HL-60/S4 treated with phorbol 12-myristate 13-acetate at 8.2 ng/mL for 4 days and 3 days (cell line): ENCODE data around the gene CFL1.

Source experiments
- in situ Hi-C: fragments of 300-500 bp; cut with MboI; formaldehyde crosslinking; loops from 2 replicates; pipeline ENCODE4 v1.15.0; 2022; ENCODE audit warnings: low sequenced_read_pairs

The CFL1 gene

GRCh38 chr11:65857853-65858680, at the start of gene CFL1:
Gene CFL1 (minus strand): TSS chr11:65858180. CDS start chr11:65858099, 81 bp downstream.
- in situ Hi-C loops, result no loop called here

- in situ Hi-C loops, result no loop called here
Observed at GRCh38 chr11:65906602-65907001, 48.6 kb upstream of the CFL1 start.

GRCh38 chr11:65903715-65904114, 45.7 kb upstream of the CFL1 start:
- in situ Hi-C loops, result no loop called here

DNA sequence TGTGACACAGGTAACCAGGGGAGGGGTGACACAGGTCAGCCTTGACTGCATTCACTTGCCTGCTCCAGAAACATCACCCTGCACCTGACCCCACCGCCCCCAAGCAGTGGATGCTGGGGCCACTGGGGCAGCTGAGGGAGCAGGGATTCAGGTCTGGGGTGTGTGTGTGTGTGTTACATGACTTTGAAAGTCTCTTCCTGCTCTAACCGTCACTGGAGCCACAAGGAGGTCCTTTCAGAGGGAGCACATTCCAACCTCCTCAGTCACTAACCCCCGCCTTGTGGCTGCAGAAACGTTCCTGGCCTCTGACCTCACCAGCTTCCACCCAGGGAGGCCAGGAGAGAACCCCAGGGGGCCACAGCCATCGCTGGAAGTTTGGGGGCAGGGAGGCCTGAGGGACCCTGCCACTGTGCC, 45.1 kb upstream of the CFL1 start:
- in situ Hi-C loops, result no loop called here

DNA sequence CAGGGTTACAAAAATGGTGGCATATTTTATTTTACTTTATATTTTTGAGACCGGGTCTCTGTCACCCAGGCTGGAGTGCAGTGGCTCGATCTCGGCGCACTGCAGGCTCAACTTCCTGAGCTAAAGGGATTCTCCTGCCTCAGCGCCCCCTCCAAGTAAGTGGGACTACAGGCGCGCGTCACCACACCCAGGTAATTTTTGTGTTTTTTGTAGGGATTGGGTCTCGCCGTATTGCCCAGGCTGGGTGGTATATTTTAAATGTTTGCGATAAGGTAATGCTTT, 42.9 kb upstream of the CFL1 start:
- in situ Hi-C loops, result no loop called here

DNA sequence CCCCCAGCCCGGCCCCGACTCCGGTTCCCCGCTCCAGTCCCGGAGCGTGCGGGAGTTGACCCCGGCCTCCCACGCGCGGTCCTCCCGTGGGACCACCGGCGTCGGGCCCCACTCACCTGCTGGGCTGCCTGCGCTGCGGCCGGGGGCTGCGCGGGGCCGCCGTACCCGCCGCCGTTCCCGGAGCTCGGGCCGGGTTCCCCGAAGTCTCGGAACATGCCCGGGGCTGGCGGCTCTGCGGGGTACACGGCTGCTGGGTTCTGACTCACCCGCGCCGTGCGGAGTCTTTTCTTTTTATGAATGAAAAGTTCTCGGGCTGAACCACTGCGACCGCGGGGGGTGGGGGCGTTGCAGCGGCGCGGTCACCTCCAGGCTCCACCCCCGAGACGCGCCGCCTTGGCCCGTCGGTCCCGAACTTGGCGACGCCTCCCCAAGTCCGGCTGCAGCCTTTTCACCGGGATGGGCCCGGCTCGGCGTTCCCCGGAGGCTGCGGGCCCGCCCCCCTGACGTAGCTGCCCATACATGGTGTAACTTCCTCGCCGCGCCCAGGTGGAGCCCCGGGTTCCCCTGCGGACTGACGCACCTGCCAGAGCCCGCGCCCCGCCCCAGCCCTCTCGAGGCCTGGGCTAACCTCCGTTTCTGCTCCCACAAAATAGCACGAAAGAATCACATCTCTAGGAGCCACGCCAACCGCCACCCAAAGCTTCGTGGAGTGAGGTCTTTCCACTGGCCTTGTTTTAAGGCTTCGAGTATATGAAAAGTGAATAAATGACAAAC, 42.3 kb upstream of the CFL1 start, which contains the start of gene FOSL1:
TSS of gene FOSL1 (minus strand) at position 264 of the 774 bp plus-strand sequence. CDS start at position 215, 49 bp downstream.
- in situ Hi-C loops, result no loop called here

- in situ Hi-C loops, result loop anchor here (25.0 kb wide), 1 partner anchor 88 kb away; no protein-coding TSS in a partner anchor
Observed at GRCh38 chr11:65899356-65900124, 41.6 kb upstream of the CFL1 start.

DNA sequence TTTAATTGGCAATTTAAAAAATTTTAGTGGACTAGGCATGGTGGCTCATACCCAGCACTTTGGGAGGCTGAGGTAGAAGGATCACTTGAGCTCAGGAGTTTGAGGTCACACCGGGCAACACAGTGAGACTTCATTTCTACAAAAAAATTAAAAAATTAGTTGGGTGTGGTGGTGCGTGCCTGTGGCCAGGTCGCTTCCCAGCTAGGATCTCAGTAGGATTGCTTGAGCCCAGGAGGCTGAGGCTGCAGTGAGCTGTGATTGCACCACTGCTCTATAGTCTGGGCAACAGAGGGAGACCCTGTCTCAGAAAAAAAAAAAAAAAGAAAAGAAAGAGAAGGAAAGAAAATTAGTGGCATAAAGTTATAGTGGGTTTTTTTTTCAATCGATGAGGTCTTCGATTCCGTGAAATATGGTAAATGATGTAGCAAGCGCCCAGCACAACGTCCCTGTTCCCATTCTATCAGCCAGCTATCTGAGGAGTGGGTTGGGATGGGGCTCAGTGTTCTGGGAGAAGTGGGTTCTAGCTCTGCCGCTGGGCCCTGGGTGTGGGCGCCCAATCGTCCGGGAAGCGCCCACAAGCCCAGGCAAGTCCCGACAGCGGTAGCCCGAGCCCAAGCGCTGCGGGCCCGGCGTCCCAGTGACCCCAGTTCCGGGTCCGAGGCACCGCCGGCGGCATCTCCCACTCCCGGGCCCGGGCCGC, 40.8 kb upstream of the CFL1 start:
- in situ Hi-C loops, result loop anchor here (25.0 kb wide), 1 partner anchor 88 kb away; no protein-coding TSS in a partner anchor

DNA sequence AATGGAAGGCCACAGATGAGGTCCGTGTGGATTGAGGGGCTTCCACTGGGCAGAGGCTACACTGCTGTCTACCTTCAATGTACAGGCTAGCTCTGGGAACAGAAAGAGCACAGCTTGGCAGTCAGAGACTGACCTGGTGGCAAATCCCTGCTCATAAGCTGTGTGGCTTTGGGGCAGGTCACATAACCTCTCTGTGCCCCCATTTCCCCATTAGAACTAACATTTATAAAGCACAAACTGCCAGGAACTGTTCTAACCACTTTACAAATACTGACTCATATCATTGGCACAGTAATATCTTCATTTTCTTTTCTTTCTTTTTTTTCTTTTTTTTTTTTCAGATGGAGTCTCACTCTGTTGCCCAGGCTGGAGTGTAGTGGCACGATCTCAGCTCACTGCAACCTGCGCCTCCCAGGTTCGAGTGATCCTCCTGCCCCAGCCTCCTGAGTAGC, 39.1 kb upstream of the CFL1 start:
- in situ Hi-C loops, result loop anchor here (25.0 kb wide), 1 partner anchor 90 kb away; no protein-coding TSS in a partner anchor

DNA sequence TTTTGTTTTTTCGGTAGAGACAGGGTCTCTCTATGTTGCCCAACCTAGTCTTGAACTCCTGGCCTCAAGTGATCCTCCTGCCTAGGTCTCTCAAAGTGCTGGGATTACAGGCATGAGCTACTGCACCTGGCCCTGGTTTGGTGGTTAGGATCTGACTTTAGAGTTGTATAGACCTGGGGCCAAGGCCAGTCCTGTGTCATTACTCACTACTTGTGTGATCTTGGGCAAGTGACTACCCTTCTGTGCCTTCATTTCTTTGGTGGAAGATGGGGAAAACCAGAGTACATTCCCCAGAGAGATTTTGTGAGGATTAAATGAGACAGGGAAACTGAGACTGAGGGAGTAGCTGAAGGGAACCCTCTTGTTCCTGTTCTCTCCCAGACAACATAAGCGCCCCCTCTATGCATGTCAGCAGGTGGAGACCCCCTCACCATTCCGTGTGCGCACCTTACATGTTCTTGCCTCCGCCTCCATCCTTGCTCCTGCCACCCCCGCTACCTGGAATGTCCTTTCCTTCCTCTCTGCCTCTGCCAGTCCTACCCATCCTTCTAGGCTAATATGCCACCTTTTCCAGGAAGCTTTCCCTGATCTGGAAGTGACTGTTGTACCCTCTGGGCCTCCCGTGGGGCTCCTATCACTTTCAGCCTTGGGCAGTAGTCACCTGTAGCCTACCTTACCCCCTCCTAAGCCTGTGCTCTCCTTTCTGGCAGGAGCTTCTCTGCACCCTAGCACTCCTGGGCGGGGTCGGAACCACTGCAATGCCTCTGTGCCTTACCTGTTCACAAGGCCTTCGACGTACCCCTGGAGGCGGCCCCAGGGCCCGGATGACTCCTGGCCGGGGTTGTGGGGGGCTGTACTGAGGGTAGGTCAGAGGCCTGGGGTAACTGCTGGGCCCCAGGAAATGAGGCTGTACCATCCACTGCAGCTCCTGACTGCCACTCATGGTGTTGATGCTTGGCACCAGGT, 38.3 kb upstream of the CFL1 start:
- in situ Hi-C loops, result loop anchor here (25.0 kb wide), 1 partner anchor 91 kb away; no protein-coding TSS in a partner anchor

DNA sequence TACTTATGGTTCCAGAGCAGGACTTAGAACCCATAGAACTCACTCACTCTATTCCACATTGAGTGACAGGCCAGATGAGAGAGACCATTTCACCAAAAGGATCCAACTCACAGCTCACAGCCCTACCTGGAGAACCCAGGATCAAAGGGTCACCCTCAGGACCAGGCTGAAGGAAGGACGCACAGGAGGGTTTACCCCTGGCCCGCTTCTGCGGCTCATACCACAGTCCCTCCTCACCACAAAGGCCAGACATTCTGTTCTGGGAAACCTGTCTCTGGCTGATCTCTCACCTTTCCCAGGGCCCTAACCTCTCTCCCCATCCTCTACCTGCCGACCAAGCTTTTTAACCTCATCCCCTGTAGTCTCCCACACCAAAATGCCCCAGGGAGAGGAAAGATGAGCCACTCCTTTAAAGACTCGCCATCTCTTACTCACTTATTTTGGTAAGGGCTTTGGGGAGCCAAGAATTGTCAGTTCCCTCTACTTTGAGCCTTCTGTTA, 37.6 kb upstream of the CFL1 start:
- in situ Hi-C loops, result loop anchor here (25.0 kb wide), 1 partner anchor 92 kb away; no protein-coding TSS in a partner anchor

DNA sequence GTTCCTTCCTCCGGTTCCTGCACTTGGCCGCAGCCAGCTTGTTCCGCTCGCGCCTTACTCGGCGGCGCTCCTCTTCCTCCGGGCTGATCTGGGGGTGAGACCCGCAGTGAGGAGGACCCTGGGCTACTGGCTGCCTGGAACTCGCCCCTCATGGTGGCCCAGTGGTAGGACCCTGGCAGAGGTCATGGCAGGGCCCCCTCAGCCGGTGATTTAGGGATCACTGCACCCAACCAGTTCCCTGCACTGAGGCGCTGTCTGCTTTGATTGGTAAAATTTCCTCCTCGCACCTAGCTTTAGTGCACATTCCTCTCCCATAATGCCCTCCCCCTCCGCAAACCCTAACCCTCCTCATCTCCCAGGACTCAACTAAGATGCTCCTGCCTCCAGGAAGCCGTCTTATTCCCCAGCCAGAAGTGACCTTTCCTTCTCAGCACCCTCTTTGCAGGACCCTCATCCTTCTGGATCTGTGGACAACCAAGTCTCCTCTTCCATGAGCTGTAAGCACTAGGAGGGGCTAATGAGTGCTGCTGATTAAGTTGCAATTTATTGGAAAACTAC, 36.1 kb upstream of the CFL1 start:
- in situ Hi-C loops, result loop anchor here (25.0 kb wide), 1 partner anchor 93 kb away; no protein-coding TSS in a partner anchor

DNA sequence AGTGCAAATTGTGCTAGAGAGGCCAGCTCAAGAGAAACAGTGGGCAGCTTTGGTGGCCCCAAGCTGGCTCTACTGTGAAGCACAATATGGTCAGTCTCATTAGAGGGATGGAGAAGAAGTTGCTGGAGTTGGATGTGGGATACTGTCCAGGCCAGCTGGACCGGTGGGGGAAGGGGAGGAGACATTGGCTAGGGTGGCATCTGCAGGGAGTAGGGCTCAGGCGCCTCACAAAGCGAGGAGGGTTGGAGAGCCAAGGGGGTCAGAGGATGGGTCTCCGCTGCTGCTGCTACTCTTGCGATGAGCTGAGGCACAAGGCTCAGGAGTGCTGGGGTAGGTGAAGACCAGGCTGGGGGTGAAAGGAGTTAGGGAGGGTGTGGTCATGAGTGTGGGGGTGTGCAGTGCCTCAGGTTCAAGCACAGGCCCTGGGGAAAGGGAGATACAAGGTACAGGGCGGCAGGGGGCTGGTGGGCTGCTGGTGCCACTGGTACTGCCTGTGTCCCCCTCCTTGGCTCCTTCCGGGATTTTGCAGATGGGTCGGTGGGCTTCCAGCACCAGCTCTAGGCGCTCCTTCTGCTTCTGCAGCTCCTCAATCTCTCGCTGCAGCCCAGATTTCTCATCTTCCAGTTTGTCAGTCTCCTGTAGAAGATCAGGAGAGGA, 34.8 kb upstream of the CFL1 start:
- in situ Hi-C loops, result loop anchor here (25.0 kb wide), 1 partner anchor 95 kb away; no protein-coding TSS in a partner anchor

DNA sequence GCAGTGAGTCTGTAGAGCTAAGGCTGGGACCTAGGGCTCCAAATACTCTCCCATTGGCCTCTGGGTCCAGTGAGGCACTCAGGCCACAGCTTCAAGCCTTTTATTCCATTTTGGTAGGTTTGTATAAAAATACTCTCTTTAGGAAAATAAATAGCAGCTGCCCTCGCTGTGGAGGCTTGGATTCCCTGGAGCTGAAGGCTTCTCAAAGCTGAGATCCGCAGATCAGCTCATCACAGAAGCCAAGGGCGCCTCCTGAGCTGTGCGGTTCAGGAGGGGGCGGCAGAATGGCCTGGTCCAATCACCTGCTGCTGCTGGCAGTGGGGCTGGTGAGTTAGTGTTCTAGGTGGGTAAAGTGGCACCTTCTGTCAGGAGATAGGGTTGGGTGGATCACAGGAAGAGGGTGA, 34.2 kb upstream of the CFL1 start:
- in situ Hi-C loops, result loop anchor here (25.0 kb wide), 1 partner anchor 95 kb away; no protein-coding TSS in a partner anchor

DNA sequence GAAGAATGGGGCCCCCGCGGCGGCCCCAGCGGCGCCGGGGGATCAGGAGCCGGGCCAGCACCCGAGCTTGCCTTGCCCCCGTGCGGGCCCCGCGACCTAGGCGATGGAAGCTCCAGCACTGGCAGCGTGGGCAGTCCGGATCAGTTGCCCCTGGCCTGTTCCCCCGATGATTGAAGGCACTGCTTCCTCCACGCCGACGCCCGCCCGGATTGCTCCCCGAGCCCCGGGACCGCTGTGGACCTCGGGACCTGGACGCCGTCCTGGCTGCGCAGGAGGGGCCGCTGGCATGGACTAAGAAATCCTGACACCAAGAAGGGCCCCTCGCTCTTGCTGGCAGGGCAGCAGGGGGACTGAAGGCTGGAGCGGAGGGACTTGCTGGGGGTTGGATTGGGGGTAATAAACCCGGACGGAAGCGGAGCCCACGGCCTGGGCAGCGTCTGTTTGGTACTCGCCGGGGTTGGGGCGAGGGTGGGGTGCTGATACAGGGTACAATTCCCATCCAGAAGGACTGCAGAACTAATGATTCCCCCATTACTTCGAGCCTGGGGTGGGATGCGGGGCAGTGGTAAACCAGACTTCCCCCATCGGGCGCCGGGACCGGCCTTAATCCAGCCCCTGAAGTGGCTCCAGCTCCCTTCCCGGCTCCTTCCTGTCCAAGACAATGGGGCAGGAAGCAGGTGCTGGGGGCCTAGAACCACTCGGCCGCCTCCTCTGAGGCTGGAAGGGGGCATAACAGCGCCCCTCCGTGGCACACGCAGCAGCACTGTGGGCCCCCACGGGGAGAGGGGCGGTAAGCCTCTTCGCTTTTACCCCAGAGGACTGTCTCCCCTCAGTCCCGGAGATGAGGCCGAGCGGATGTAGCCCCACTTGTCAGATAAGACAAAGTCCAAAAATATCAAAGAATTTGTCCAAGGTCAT, 33.5 kb upstream of the CFL1 start:
- in situ Hi-C loops, result loop anchor here (25.0 kb wide), 1 partner anchor 96 kb away; no protein-coding TSS in a partner anchor

- in situ Hi-C loops, result loop anchor here (25.0 kb wide), 1 partner anchor 97 kb away; no protein-coding TSS in a partner anchor
Observed at GRCh38 chr11:65890324-65891218, 32.6 kb upstream of the CFL1 start, which contains the start of gene CCDC85B. Gene CCDC85B (plus strand): TSS chr11:65890673. CDS start chr11:65890784, 111 bp downstream.
